Stimulated activated effector memory CD8-positive, alpha-beta T cell treated with anti-CD3 and anti-CD28 coated beads, Interleukin-12 subunit alpha, Interleukin-12 subunit beta, amount 100 ng/mL, for 72 hours (primary cell): ENCODE measurements around the gene TPO.
A peak's percentile ranks its signal among the peaks of the same experiment; 100 is the strongest.

ENCODE experiments used
- ATAC-seq: fragments of 150-1000 bp; cut with Tn5 transposase; 2 replicates; pipeline ENCODE4 v1.10.0; 2021
- DNase-seq, 2 donors: peaks; one replicate each; pipeline ENCODE4 v3.0.0; 2021 to 2022; ENCODE audit warnings: low spot score in 2 of 2
- H3K27ac Mint-ChIP-seq: one replicate; pipeline ENCODE4 v1.8.0; 2022; ENCODE audit warnings: mild to moderate bottlenecking, mixed read lengths
- H3K36me3 Mint-ChIP-seq: one replicate; pipeline ENCODE4 v1.8.0; 2022; ENCODE audit warnings: mild to moderate bottlenecking, mixed read lengths
- H3K4me1 Mint-ChIP-seq: one replicate; pipeline ENCODE4 v1.8.0; 2022; ENCODE audit warnings: mixed read lengths
- H3K4me3 Mint-ChIP-seq: one replicate; pipeline ENCODE4 v1.8.0; 2022; ENCODE audit warnings: mild to moderate bottlenecking, mixed read lengths
- H3K9me3 Mint-ChIP-seq: one replicate; pipeline ENCODE4 v1.8.0; 2022; ENCODE audit warnings: mixed read lengths

TPO gene

GRCh38 chr2:1453561-1453960, 40.3 kb downstream of the TPO start:
- H3K4me1 Mint-ChIP-seq = no peaks in the 10 kb centered on the region
- DNase-seq (no peak), ATAC-seq (no peak)
- H3K27ac Mint-ChIP-seq = no peak overlapping the region
- peaks cover 2% of the 10 kb centered on the region for H3K9me3 Mint-ChIP-seq
- H3K4me3 Mint-ChIP-seq = no peak overlapping the region
- H3K36me3 Mint-ChIP-seq = no peaks in the 10 kb centered on the region

DNA sequence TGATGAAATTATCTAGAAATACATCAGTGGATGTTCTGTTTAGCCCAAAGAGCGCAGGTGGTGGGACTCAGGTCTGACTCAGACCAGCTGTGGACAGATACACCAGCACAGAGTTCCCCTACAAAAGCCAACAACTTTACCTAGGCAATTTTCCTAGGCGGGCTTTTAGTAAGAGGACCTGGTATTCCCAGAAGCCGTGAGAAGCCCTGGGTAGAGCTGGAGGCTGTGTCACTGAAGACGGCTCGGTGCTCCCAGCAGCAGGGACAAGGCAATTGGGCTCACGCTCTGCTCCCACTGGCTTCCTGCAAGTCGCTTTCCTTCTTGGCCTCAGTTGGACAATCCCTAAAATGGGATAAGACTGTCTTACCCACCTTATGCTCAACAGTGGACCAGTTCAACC, 41.1 kb downstream of the TPO start:
- Mint-ChIP-seq H3K4me3 (no peak overlapping the region), H3K4me1 (no peaks in the 10 kb centered on the region), H3K36me3 (no peaks in the 10 kb centered on the region), H3K27ac (no peak overlapping the region), H3K9me3 (peaks cover 2% of the 10 kb centered on the region)
- ATAC-seq = no peak
- no peak for DNase-seq

- Mint-ChIP-seq H3K36me3 (no peaks in the 10 kb centered on the region), H3K27ac (no peak overlapping the region), H3K9me3 (peaks cover 2% of the 10 kb centered on the region), H3K4me3 (no peak overlapping the region), H3K4me1 (no peaks in the 10 kb centered on the region)
- ATAC-seq (no peak), DNase-seq (no peak)
Observed at GRCh38 chr2:1455466-1455865, 42.2 kb downstream of the TPO start.

DNA sequence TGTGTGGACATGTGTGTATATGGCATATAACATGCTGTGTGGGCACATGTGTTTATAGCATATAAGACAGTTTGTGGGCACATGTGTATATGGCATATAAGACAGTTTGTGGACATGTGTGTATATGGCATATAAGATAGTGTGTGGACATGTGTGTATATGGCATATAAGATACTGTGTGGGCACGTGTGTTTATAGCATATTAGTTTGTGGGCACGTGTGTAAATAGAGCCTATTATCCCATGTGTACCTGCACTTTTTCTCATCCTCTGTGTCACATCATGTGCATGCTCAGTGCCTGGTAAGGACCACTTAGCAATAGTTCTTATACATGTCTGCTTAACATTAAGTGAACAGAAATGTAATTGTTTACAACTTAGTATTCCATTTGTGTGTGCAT, 45.2 kb downstream of the TPO start:
- Mint-ChIP-seq H3K27ac (no peak overlapping the region), H3K4me1 (no peaks in the 10 kb centered on the region), H3K9me3 (peaks cover 2% of the 10 kb centered on the region), H3K36me3 (no peaks in the 10 kb centered on the region), H3K4me3 (no peak overlapping the region)
- no peak for DNase-seq
- no peak for ATAC-seq

DNA sequence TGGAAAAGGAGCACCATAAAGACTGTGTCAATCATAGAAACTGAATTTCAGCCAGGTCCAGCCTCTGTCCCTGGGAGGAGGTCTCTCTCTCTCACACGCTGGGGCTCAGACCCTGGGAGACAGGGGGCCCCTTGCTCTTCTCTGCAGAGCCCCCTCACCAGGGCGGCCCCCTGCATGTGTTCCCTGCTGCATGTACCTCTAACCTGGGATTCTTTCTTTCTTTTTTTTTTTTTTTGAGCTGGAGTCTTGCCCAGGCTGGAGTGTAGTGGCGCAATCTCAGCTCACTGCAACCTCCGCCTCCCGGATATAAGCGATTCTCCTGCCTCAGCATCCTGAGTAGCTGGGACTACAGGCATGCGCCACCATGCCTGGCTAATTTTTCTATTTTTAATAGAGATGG, 46.5 kb downstream of the TPO start:
- H3K4me3 Mint-ChIP-seq = no peak overlapping the region
- H3K36me3 Mint-ChIP-seq = no peaks in the 10 kb centered on the region
- no peak overlapping the region for H3K27ac Mint-ChIP-seq
- DNase-seq = no peak
- peaks cover 2% of the 10 kb centered on the region for H3K9me3 Mint-ChIP-seq
- H3K4me1 Mint-ChIP-seq = no peaks in the 10 kb centered on the region
- no peak for ATAC-seq

GRCh38 chr2:1460851-1461418, 47.7 kb downstream of the TPO start:
- Mint-ChIP-seq H3K4me1 (no peaks in the 10 kb centered on the region), H3K36me3 (no peaks in the 10 kb centered on the region), H3K4me3 (no peak overlapping the region), H3K9me3 (peaks cover 2% of the 10 kb centered on the region), H3K27ac (no peak overlapping the region)
- ATAC-seq (no peak), DNase-seq (no peak)

- H3K4me3 Mint-ChIP-seq = no peak overlapping the region
- ATAC-seq = peak; percentile 13
- DNase-seq = no peak
- no peak overlapping the region for H3K27ac Mint-ChIP-seq
- H3K4me1 Mint-ChIP-seq = no peaks in the 10 kb centered on the region
- H3K36me3 Mint-ChIP-seq = no peaks in the 10 kb centered on the region
- peaks cover 2% of the 10 kb centered on the region for H3K9me3 Mint-ChIP-seq
Observed at GRCh38 chr2:1461507-1462390, 48.5 kb downstream of the TPO start.

- Mint-ChIP-seq H3K9me3 (peaks cover 2% of the 10 kb centered on the region), H3K36me3 (no peaks in the 10 kb centered on the region), H3K4me3 (no peak overlapping the region), H3K4me1 (no peaks in the 10 kb centered on the region), H3K27ac (no peak overlapping the region)
- no peak for DNase-seq
- ATAC-seq = no peak
Observed at GRCh38 chr2:1462994-1463393, 49.7 kb downstream of the TPO start.

DNA sequence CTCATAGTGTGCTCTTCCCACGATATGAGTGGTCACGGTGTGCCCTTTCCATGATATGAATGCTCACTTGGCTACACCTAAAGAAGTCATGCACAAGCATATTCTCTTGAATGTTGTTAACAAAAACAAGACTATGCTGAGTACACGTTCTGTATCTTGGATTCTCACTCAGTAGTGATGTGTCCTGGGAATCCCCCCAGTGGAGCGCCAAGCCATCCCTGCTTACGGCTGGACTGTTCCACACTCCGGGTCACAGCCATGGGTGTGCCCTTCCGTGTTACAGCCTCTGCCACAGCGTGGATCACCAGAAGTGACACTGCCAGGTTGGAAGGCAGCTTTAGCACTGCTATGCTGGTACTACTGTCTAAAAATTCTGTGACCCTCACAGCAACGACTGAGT, 59.1 kb downstream of the TPO start:
- Mint-ChIP-seq H3K4me3 (no peak overlapping the region), H3K36me3 (no peaks in the 10 kb centered on the region), H3K9me3 (peaks cover 9% of the 10 kb centered on the region), H3K4me1 (no peaks in the 10 kb centered on the region), H3K27ac (no peak overlapping the region)
- ATAC-seq = no peak
- DNase-seq = no peak

- Mint-ChIP-seq H3K27ac (no peak overlapping the region), H3K36me3 (peaks cover 6% of the 10 kb centered on the region), H3K4me1 (no peaks in the 10 kb centered on the region), H3K4me3 (no peak overlapping the region), H3K9me3 (no peaks in the 10 kb centered on the region)
- ATAC-seq = no peak
- no peak for DNase-seq
Observed at GRCh38 chr2:1476617-1477195, 63.4 kb downstream of the TPO start.

- no peaks in the 10 kb centered on the region for H3K4me1 Mint-ChIP-seq
- no peak overlapping the region for H3K4me3 Mint-ChIP-seq
- peaks cover 6% of the 10 kb centered on the region for H3K36me3 Mint-ChIP-seq
- DNase-seq (no peak), ATAC-seq (peak; percentile 9)
- no peak overlapping the region for H3K27ac Mint-ChIP-seq
- no peaks in the 10 kb centered on the region for H3K9me3 Mint-ChIP-seq
Observed at GRCh38 chr2:1477196-1478040, 64.2 kb downstream of the TPO start.

DNA sequence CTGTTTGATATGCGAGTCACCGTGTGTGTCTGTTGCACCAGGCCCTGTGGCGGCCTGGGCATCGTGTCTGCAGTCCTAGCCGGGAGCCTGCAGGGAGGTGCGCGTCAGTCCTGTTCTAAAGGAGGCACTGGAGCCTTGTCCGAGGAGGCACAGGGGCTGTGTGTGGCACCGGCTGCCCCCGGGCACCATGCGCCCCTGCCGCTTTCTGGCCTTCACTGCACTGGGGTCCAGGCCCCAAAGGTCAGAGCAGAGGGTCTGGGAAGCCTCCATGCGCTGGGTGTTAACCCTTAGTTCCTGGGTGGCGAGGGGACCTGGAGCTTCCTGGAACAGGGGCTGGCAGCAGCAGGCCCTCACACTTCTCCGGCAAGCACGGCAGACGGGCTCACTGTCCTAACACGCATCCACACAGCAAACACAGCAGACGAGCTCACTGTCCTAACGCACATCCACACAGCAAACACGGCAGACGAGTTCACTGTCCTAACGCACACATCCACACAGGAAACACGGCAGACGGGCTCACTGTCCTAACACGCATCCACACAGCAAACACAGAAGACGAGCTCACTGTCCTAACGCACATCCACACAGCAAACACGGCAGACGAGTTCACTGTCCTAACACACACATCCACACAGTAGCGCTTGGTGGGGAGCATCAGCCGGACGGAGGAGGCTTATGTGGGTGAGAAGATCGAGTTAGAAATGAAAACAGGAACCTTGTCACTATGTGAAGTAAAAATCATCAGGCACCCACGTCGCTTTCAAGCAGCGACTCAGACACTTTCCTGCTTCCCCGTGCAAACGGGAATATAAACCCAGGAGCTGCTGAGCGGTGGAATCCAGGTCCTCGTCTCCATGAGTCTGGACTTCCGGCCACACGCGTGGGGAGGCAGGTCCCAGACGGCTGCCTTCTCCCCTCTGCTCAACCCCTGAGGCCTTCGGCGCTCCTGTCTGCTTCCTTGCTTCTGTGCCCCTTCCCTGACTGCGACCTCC, 65.3 kb downstream of the TPO start:
- Mint-ChIP-seq H3K36me3 (peaks cover 6% of the 10 kb centered on the region), H3K9me3 (no peaks in the 10 kb centered on the region), H3K4me1 (no peaks in the 10 kb centered on the region), H3K4me3 (no peak overlapping the region), H3K27ac (no peak overlapping the region)
- DNase-seq = no peak
- ATAC-seq = no peak

DNA sequence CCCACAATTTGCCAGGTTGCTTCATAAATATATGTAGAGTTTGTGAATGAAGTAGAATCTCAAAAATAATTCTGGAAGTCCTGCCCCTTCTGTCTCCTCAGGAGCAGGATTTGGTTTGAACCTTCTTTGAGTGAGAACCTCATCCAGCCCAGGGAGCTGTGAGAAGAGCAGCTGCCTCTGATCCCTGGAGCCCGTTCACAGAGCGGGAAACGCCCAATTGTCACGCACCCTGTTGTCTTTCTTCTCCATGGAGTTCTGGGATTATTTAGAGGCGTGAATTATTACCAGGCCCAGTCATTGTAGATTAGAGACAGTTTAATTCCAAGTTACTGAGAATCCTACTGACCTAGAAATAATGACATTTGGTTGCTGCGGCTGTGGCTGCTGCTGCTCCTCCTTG, 66.1 kb downstream of the TPO start:
- no peak overlapping the region for H3K4me3 Mint-ChIP-seq
- H3K36me3 Mint-ChIP-seq = peaks cover 6% of the 10 kb centered on the region
- no peak for ATAC-seq

GRCh38 chr2:1480671-1481076, 67.4 kb downstream of the TPO start:
- H3K27ac Mint-ChIP-seq = no peak overlapping the region
- H3K4me1 Mint-ChIP-seq = no peaks in the 10 kb centered on the region
- peak; percentile 38 for ATAC-seq

More for the DNA sequence above, 66.1 kb downstream of the TPO start:
- Mint-ChIP-seq H3K27ac (no peak overlapping the region), H3K4me1 (no peaks in the 10 kb centered on the region), H3K9me3 (no peaks in the 10 kb centered on the region)
- no peak for DNase-seq

More at GRCh38 chr2:1480671-1481076, 67.4 kb downstream of the TPO start:
- Mint-ChIP-seq H3K36me3 (peaks cover 6% of the 10 kb centered on the region), H3K9me3 (no peaks in the 10 kb centered on the region), H3K4me3 (no peak overlapping the region)
- no peak for DNase-seq
